Measurements from ENCODE around the gene BNC2.

GRCh38 chr9:16542290-16542689 lies 328.2 kb downstream of the BNC2 start:
- no peak for TF ChIP-seq CTCF (conservative IDR thresholded peaks at IDR 0.05; ENCODE audit: low read depth, low read length)
- TF ChIP-seq EZH2 (IDR thresholded peaks at IDR 0.05; ENCODE audit: low read length, unreplicated experiment): no peak
